Heart left ventricle (tissue), 16 donors: ENCODE measurements around the gene TRAPPC3L. TPM values are rescaled to one million over a fixed set of nuclear protein-coding genes. Genes with fewer than 3 reads are reported as not detected.
A peak's percentile ranks its signal among the peaks of the same experiment; 100 is the strongest.

Experiments used
- ATAC-seq, 4 donors: fragments of 200-7000 bp; cut with Tn5 transposase; one replicate each; pipeline ENCODE4 v1.9.1; 2020 to 2022; ENCODE audit warnings: moderate library complexity in 4 of 4, mild to moderate bottlenecking in 3 of 4, moderate number of reproducible peaks in 1 of 4
- DNase-seq, 5 donors: peaks; one replicate each; pipeline ENCODE4 v3.0.0-alpha.2; 2020
- H3K27ac ChIP-seq, 12 donors: fragments of 200-600 bp; sonication (generic) in 4 of 12; one replicate each; pipeline versions ENCODE4 v1.5.0 to v1.8.0; 2016 to 2022; ENCODE audit warnings: mild to moderate bottlenecking in 2 of 12
- H3K27me3 ChIP-seq, 9 donors: fragments of 200-600 bp; sonication (generic) in 2 of 9; one replicate each; pipeline versions ENCODE4 v1.5.1 to v1.8.0; 2016 to 2022; ENCODE audit warnings: mild to moderate bottlenecking in 3 of 9
- H3K36me3 ChIP-seq, 9 donors: fragments of 200-600 bp; sonication (generic) in 2 of 9; one replicate each; pipeline versions ENCODE4 v1.5.0 to v1.8.0; 2018 to 2022; ENCODE audit warnings: mild to moderate bottlenecking in 2 of 9
- H3K4me1 ChIP-seq, 12 donors: fragments of 200-600 bp; sonication (generic) in 4 of 12; one replicate each; pipeline versions ENCODE4 v1.5.0 to v1.8.0; 2016 to 2022; ENCODE audit warnings: mild to moderate bottlenecking in 3 of 12
- H3K4me3 ChIP-seq, 12 donors: fragments of 200-600 bp; sonication (generic) in 4 of 12; one replicate each; pipeline versions ENCODE4 v1.5.0 to v1.8.0; 2017 to 2022; ENCODE audit warnings: mild to moderate bottlenecking in 9 of 12, moderate library complexity in 4 of 12
- H3K9me3 ChIP-seq, 12 donors: fragments of 200-600 bp; sonication (generic) in 4 of 12; one replicate each; pipeline versions ENCODE4 v1.5.0 to v1.8.0; 2016 to 2022; ENCODE audit warnings: mild to moderate bottlenecking in 1 of 12
- CTCF ChIP-seq, 12 donors: fragments of 200-600 bp; sonication (generic) in 4 of 12; IDR thresholded peaks; one replicate each; pipeline versions ENCODE4 v1.5.0 to v1.8.0; 2018 to 2022; ENCODE audit warnings: antibody characterized with exemption in 12 of 12, mild to moderate bottlenecking in 5 of 12
- POLR2A ChIP-seq, 2 donors: fragments of 450-650 bp; IDR thresholded peaks; one replicate each; pipeline ENCODE4 v1.6.1; 2017; ENCODE audit warnings: antibody characterized with exemption in 2 of 2, mild to moderate bottlenecking in 2 of 2, moderate library complexity in 2 of 2
- WGBS, 4 donors: extraction: QIAGEN DNeasy Blood & Tissue Kit in 2 of 4; methylation state at CpG; one replicate each; pipeline versions ENCODE4 v1.1.5 to v1.1.7; 2013 to 2018; 5-methylcytosine and 5-hydroxymethylcytosine counted together
- intact Hi-C, 10 donors: fragments of 100-400 bp; cut with DNase I; formaldehyde crosslinking; loops; one replicate each; pipeline versions ENCODE4 v1.11.1 to v1.14.2; 2022
- polyA plus RNA-seq, 2 donors: library from polyadenylated mRNA; stranded (reverse); fragments of 200-250 nt; gene quantifications; one replicate each; pipeline ENCODE4 v1.2.3, GENCODE V29; 2013
- total RNA-seq, 9 donors: library from RNA; depleted of rRNA in 2 of 9; stranded (reverse); fragments of >200 nt in 2 of 9; fragmentation: NEBNext Ultra II Directional in 3 of 9; extraction: Animal tissue kit (Norgen Biotek cat#: 25700) in 3 of 9; gene quantifications; one replicate each; pipeline versions ENCODE4 v1.1.0 to v1.2.4, GENCODE V29; 2016 to 2023
- donor health status: ischemic (EF 13 %, LVEDD 7.1; RV severe dilation, severe dysfunction).
- donor health status: healthy with polysubstance abuse.
- donor health status: DM: no; HTN: yes; CAD: no.
- donor health status: DM: no; HTN: no; CAD: no.
- donor health status: ischemic (EF 25% LVEDD 6.9; RV normal size, moderate dysfunction).
- donor health status: ischemic (EF 25% LVEDD 5.7; RV mildly dilated, moderate dysfunction).
- donor health status: healthy.
- donor health status: DM: yes; HTN: yes; CAD: no.
- donor health status: ischemic (EF 35%, LVEDD 5.7; RV mildly dilated, moderate dysfunction).
- donor health status: nonischemic (EF 11% LVEDD 7.7; RV severe dilation, severe dysfunction).
- donor health status: DM: yes; HTN: yes; CAD: no.
- donor health status: PGD.
- donor health status: ischemic (EF 29% LVEDD 5.4; RV normal size, mild dysfunction).
- donor health status: nonischemic (EF 23%, LVEDD 6.1; RV moderate dilation, normal function).

The TRAPPC3L gene
- total and polyA plus RNA-seq, 11 donors, result 0.11 to 0.29 (median 0.19) TPM; not detected in 7

GRCh38 chr6:116511424-116512110 is 33.9 kb downstream of the TRAPPC3L start, which contains the start of gene CALHM5:
Gene CALHM5, plus strand, starts transcription at chr6:116511639. Its CDS starts 58 bp downstream, at chr6:116511697.
- TF ChIP-seq CTCF (IDR thresholded peaks at IDR 0.05) (peak; percentile 54 to 82 (median 68)), POLR2A (IDR thresholded peaks at IDR 0.05) (no peak)
- Histone ChIP-seq H3K4me1 (peaks cover 0 to 32% (median 11%) of the 10 kb centered on the region in 12 donors), H3K27me3 (no peaks in the 10 kb centered on the region), H3K4me3 (peak within 1 kb of the TSS; percentile 15 to 65 (median 50)), H3K36me3 (peaks cover 0 to 13% (median 7%) of the 10 kb centered on the region in 9 donors), H3K27ac (peak within 1 kb of the TSS; percentile 46 to 92 (median 84)), H3K9me3 (peaks cover 0 to 11% (median 0%) of the 10 kb centered on the region in 12 donors)
- intact Hi-C loops, result loop anchor here in 3 of 10 donors (2.0 to 5.0 kb wide), 4 partner anchors 17 to 234 kb away; partner anchors contain the start of gene TSPYL1 (in 1 of the 3)
- 23 to 38% (median 34%) methylated on average over 10 of the region's 10 CpGs for WGBS, 4 donors
- ATAC-seq (peak; percentile 81 to 96 (median 94)), DNase-seq (peak; percentile 42 to 69 (median 54))

- no peaks in the 10 kb centered on the region for H3K27me3 ChIP-seq
- TF ChIP-seq CTCF (IDR thresholded peaks at IDR 0.05) (no peak), POLR2A (IDR thresholded peaks at IDR 0.05) (no peak)
Observed at GRCh38 chr6:116508527-116508926, 37.0 kb downstream of the TRAPPC3L start.

GRCh38 chr6:116507324-116507723 is 38.2 kb downstream of the TRAPPC3L start:
- TF ChIP-seq CTCF (IDR thresholded peaks at IDR 0.05), result no peak
- no peak for TF ChIP-seq POLR2A (IDR thresholded peaks at IDR 0.05)
- Histone ChIP-seq H3K36me3 (no peaks in the 10 kb centered on the region), H3K9me3 (peaks cover 0 to 18% (median 0%) of the 10 kb centered on the region in 12 donors), H3K27me3 (no peaks in the 10 kb centered on the region), H3K4me3 (no peak overlapping the region), H3K4me1 (peaks cover 0 to 10% (median 0%) of the 10 kb centered on the region in 12 donors), H3K27ac (no peak overlapping the region)
- intact Hi-C loops, result no loop called here
- 91 to 96% (median 92%) methylated on average over 3 of the region's 3 CpGs for WGBS, 4 donors
- no peak for DNase-seq
- ATAC-seq, result no peak

More at GRCh38 chr6:116508527-116508926, 37.0 kb downstream of the TRAPPC3L start:
- H3K36me3 ChIP-seq, result no peaks in the 10 kb centered on the region
- no peak overlapping the region for H3K4me3 ChIP-seq
- H3K9me3 ChIP-seq, result peaks cover 0 to 11% (median 0%) of the 10 kb centered on the region in 12 donors
- H3K27ac ChIP-seq, result no peak overlapping the region
- intact Hi-C loops, result no loop called here
- DNase-seq, result no peak
- H3K4me1 ChIP-seq, result peaks cover 0 to 17% (median 3%) of the 10 kb centered on the region in 12 donors
- no peak for ATAC-seq

- intact Hi-C loops, result no loop called here
Observed at GRCh38 chr6:116500969-116501433, 44.5 kb downstream of the TRAPPC3L start.

More at GRCh38 chr6:116500969-116501433, 44.5 kb downstream of the TRAPPC3L start:
- ATAC-seq (no peak), DNase-seq (no peak)
- 66 to 84% (median 74%) methylated on average over 8 to 9 of the region's 9 CpGs for WGBS, 4 donors
- Histone ChIP-seq H3K27ac (no peak overlapping the region), H3K4me1 (no peaks in the 10 kb centered on the region), H3K4me3 (no peak overlapping the region), H3K9me3 (peaks cover 0 to 8% (median 0%) of the 10 kb centered on the region in 12 donors), H3K27me3 (no peaks in the 10 kb centered on the region), H3K36me3 (no peaks in the 10 kb centered on the region)
- TF ChIP-seq CTCF (IDR thresholded peaks at IDR 0.05), result no peak
- TF ChIP-seq POLR2A (IDR thresholded peaks at IDR 0.05), result no peak
